OCI-LY3 (cell line): ENCODE data around the gene OGFR.

Experiments
- H2AFZ ChIP-seq: fragments of 200-600, 300-600 bp; shearing (Covaris generic); 2 replicates; pipeline ENCODE4 v1.6.0; 2014; ENCODE audit warnings: antibody characterized with exemption, low read depth, low read length
- H3K27ac ChIP-seq: fragments of 200-600, 300-600 bp; sonication (generic); 2 replicates; pipeline ENCODE4 v1.5.1; 2014; ENCODE audit warnings: mild to moderate bottlenecking, low read length, moderate library complexity, mixed read lengths
- H3K27me3 ChIP-seq: fragments of 200-600, 300-600 bp; sonication (generic); 2 replicates; pipeline ENCODE4 v1.6.1; 2014; ENCODE audit warnings: low read depth, low read length, mixed read lengths
- H3K36me3 ChIP-seq: fragments of 200-600, 300-600 bp; sonication (generic); replicated peaks from 2 replicates; pipeline ENCODE3; 2014; ENCODE audit warnings: low read depth, low read length, mixed read lengths
- H3K4me1 ChIP-seq: fragments of 300-600, 200-600 bp; sonication (generic); 2 replicates; pipeline ENCODE4 v1.6.1; 2014; ENCODE audit warnings: low read length, mixed read lengths
- H3K4me2 ChIP-seq: fragments of 200-600, 300-600 bp; sonication (generic); 2 replicates; pipeline ENCODE4 v1.6.1; 2014; ENCODE audit warnings: low read length, mixed read lengths
- H3K4me3 ChIP-seq: fragments of 300-600, 200-600 bp; sonication (generic); 2 replicates; pipeline ENCODE4 v1.5.1; 2014; ENCODE audit warnings: antibody characterized with exemption, mild to moderate bottlenecking, low read length, moderate library complexity
- H3K79me2 ChIP-seq: fragments of 300-600, 200-600 bp; shearing (Covaris generic); 2 replicates; pipeline ENCODE4 v1.6.1; 2014; ENCODE audit warnings: mild to moderate bottlenecking, low read length, mixed read lengths
- H3K9ac ChIP-seq: fragments of 300-600, 200-600 bp; shearing (Covaris generic); 2 replicates; pipeline ENCODE4 v1.6.0; 2014; ENCODE audit warnings: mild to moderate bottlenecking, low read length, moderate library complexity
- H3K9me3 ChIP-seq: fragments of 200-600, 300-600 bp; shearing (Covaris generic); 2 replicates; pipeline ENCODE4 v1.6.1; 2014; ENCODE audit warnings: low read length, mixed read lengths; ENCODE audit not compliant: insufficient read depth
- H4K20me1 ChIP-seq: fragments of 200-600, 300-600 bp; sonication (generic); 2 replicates; pipeline ENCODE4 v1.6.1; 2016; ENCODE audit warnings: low read length, mixed read lengths; ENCODE audit not compliant: insufficient read depth
- EZH2phosphoT487 ChIP-seq: fragments of 200-600 bp; shearing (Covaris generic); IDR thresholded peaks from 2 replicates; pipeline ENCODE4 v1.6.1; 2018; ENCODE audit warnings: antibody characterized with exemption, mixed run types, low read depth
- TF ChIP-seq, protein P1 (sequence below): fragments of 200-600, 300-600 bp; sonication (generic); IDR thresholded peaks from 2 replicates; pipeline ENCODE4 v1.5.1; 2014; ENCODE audit warnings: antibody characterized with exemption, low read length, low read depth

Gene OGFR

DNA sequence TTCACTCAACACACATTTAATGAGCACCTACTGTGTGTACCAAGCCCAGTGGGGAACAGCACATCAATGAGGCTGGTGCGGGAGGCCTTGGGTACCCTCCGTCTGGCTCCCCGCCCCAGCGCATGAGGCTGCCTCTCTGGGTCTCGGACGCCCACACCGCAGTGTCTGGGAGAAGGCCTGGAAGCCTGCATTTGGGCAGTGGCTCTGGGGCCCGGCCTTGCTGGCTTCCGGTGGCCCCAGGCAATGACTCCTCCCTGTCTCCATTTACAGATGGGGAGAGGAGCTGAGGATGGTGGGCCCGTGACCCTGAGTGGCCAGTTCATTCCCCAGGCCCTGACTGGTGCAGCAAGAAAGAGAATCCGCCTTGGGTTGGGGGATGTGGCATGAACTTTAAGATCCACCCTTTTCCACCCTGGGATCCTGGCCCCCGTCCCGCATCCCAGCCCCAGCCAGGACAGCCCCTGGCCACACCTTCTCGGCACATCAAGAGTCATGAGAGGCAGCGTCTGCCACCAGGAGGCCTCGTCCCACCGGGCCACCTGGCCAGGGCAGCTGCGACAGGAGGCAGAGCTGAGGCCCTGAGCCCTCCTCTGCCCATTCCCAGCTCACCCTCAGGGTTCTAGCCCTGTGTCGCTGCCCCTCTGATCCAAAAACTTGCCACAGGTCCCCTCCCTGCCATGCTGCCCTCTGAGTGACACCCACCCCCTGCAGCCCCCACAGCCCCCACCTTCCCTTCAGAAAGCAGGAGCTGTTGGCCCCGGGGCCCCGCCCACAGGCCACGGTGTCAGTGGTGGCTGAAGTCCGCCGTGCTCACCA is 25.8 kb upstream of the OGFR start:
- Histone ChIP-seq H3K4me2 (no peak overlapping the region), H3K9me3 (no peaks in the 10 kb centered on the region), H3K4me1 (peaks cover 9% of the 10 kb centered on the region), H3K79me2 (no peaks in the 10 kb centered on the region), H3K27ac (no peak overlapping the region), H3K27me3 (no peaks in the 10 kb centered on the region), H3K36me3 (no peaks in the 10 kb centered on the region), H4K20me1 (no peaks in the 10 kb centered on the region), H3K9ac (no peak overlapping the region), H3K4me3 (no peak overlapping the region), H2AFZ (no peak overlapping the region)
- TF ChIP-seq, protein P1, sequence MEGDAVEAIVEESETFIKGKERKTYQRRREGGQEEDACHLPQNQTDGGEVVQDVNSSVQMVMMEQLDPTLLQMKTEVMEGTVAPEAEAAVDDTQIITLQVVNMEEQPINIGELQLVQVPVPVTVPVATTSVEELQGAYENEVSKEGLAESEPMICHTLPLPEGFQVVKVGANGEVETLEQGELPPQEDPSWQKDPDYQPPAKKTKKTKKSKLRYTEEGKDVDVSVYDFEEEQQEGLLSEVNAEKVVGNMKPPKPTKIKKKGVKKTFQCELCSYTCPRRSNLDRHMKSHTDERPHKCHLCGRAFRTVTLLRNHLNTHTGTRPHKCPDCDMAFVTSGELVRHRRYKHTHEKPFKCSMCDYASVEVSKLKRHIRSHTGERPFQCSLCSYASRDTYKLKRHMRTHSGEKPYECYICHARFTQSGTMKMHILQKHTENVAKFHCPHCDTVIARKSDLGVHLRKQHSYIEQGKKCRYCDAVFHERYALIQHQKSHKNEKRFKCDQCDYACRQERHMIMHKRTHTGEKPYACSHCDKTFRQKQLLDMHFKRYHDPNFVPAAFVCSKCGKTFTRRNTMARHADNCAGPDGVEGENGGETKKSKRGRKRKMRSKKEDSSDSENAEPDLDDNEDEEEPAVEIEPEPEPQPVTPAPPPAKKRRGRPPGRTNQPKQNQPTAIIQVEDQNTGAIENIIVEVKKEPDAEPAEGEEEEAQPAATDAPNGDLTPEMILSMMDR: no peak
- TF ChIP-seq EZH2phosphoT487: no peak

DNA sequence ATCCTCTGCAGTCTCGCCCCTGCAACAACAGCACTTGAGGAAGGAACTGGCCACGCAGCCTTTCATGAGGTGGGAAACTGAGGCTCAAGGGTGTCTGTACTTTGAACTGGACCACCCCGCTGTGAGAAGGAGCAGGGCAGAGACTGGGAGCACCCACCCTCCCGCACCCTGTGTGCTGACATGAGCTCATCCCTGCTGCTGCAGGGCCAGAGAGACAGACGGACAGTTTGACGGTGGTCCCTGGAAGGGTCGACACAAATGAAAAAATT is 25.3 kb upstream of the OGFR start:
- Histone ChIP-seq H3K4me3 (no peak overlapping the region), H3K79me2 (no peaks in the 10 kb centered on the region), H2AFZ (no peak overlapping the region), H3K4me1 (peaks cover 9% of the 10 kb centered on the region), H3K9me3 (no peaks in the 10 kb centered on the region), H3K9ac (no peak overlapping the region), H3K4me2 (no peak overlapping the region), H3K27ac (no peak overlapping the region), H4K20me1 (no peaks in the 10 kb centered on the region), H3K36me3 (no peaks in the 10 kb centered on the region), H3K27me3 (no peaks in the 10 kb centered on the region)
- TF ChIP-seq, protein P1: no peak
- TF ChIP-seq EZH2phosphoT487: no peak

DNA sequence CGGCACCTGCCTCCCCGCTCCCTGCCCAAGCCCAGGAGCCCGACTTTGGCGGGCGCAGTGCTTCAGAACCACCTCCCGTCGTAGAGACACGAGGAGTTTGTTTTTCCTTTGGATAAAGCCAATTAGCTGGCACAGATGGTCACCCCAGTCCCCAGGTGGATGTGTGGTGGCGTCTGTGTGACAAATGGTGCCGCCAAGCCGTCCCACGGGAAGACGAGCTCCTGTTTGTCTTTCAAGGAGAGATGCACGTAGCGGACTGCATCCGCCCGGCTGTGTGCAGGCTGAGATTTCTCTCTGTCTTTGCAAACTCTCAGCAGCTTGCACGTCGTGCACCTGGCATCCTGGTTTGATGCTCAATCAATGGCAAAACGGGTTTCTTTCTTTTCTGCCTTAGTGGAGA is 24.4 kb upstream of the OGFR start:
- no peak overlapping the region for H3K27ac ChIP-seq
- no peaks in the 10 kb centered on the region for H3K27me3 ChIP-seq
- no peak overlapping the region for H3K4me2 ChIP-seq

DNA sequence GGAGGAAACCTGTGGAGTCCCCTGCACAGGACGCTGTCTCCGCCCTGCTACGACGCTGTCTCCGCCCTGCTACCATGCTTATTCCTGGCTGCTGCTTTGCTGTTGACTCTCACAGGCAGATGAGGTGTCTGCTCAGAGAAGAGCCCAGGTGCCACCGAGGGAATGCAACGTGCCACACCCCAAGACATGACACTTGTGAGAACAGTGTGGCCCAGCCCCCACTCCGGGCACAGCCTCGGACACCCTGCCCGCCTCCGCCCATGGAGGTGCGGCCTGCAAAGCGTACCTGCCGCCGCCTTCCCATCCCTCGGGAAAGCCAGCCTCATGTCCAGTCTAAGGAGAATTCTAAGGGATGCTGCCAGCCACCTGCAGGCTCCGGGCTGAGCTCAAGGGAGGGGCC is 23.9 kb upstream of the OGFR start:
- H3K4me3 ChIP-seq: no peak overlapping the region
- H3K79me2 ChIP-seq: no peaks in the 10 kb centered on the region
- H3K27me3 ChIP-seq: no peaks in the 10 kb centered on the region
- H3K27ac ChIP-seq: no peak overlapping the region
- no peaks in the 10 kb centered on the region for H4K20me1 ChIP-seq
- no peaks in the 10 kb centered on the region for H3K9me3 ChIP-seq
- no peak for TF ChIP-seq EZH2phosphoT487
- TF ChIP-seq, protein P1: no peak
- no peak overlapping the region for H3K9ac ChIP-seq
- H3K4me1 ChIP-seq: peaks cover 9% of the 10 kb centered on the region
- no peak overlapping the region for H3K4me2 ChIP-seq
- no peak overlapping the region for H2AFZ ChIP-seq
- no peaks in the 10 kb centered on the region for H3K36me3 ChIP-seq

More for the DNA sequence above, 24.4 kb upstream of the OGFR start:
- Histone ChIP-seq H3K36me3 (no peaks in the 10 kb centered on the region), H4K20me1 (no peaks in the 10 kb centered on the region), H3K79me2 (no peaks in the 10 kb centered on the region), H3K9ac (no peak overlapping the region), H3K4me1 (peaks cover 9% of the 10 kb centered on the region), H2AFZ (no peak overlapping the region), H3K9me3 (no peaks in the 10 kb centered on the region), H3K4me3 (no peak overlapping the region)
- no peak for TF ChIP-seq EZH2phosphoT487
- TF ChIP-seq, protein P1: no peak
